HAP-1 (cell line): ENCODE measurements around the gene FYB1.

ENCODE experiments used
- DNase-seq, 2 experiments: peaks; one replicate each; pipeline ENCODE4 v3.0.0-alpha.2; 2016 to 2020; ENCODE audit warnings: low spot score in 2 of 2
- H3K27me3 ChIP-seq: fragments of 250-450 bp; sonication (Bioruptor Pico); 2 replicates; pipeline ENCODE4 v1.5.1; 2020; ENCODE audit warnings: low read depth, mild to moderate bottlenecking, moderate library complexity
- H3K36me3 ChIP-seq: fragments of 250-450 bp; sonication (Bioruptor Pico); replicated peaks from 2 replicates; pipeline ENCODE4 v1.5.1; 2020; ENCODE audit warnings: mild to moderate bottlenecking
- H3K4me1 ChIP-seq: fragments of 250-450 bp; sonication (Bioruptor Pico); 2 replicates; pipeline ENCODE4 v1.5.1; 2020; ENCODE audit warnings: mild to moderate bottlenecking
- H3K4me3 ChIP-seq: fragments of 250-450 bp; sonication (Bioruptor Pico); 2 replicates; pipeline ENCODE4 v1.5.1; 2020; ENCODE audit warnings: mild to moderate bottlenecking, moderate library complexity
- H3K9me3 ChIP-seq: fragments of 250-450 bp; sonication (Bioruptor Pico); 2 replicates; pipeline ENCODE4 v1.5.1; 2020; ENCODE audit warnings: mild to moderate bottlenecking, moderate library complexity
- in situ Hi-C: fragments of 300-500 bp; cut with MboI; formaldehyde crosslinking; loops from 3 replicates; pipeline ENCODE4 v1.14.3; 2020; ENCODE audit warnings: low sequenced_read_pairs, inconsistent platforms, mixed read lengths

FYB1 gene

DNA sequence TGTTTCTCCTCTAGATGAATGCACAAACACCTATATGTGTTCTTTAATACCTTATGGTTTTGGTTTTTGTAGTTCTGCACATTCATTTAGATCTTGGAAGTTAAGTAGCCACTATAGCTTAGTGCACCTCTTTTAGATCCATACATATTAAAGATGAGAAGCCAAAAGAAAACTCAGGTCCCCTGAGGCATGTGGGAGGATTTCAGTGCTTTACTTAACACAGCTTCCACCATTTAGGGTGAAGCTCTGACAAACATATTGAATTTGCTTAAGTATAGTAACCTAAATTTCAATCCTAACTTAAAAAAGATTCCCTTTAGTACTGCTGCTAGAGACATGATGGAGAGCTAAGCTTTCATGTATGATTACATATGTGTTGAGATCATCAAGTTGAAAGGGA, 119.5 kb downstream of the FYB1 start:
- H3K4me3 ChIP-seq: no peak overlapping the region
- in situ Hi-C loops: no loop called here
- H3K4me1 ChIP-seq: no peaks in the 10 kb centered on the region
- H3K27me3 ChIP-seq: no peaks in the 10 kb centered on the region
- no peak for DNase-seq
- H3K9me3 ChIP-seq: no peaks in the 10 kb centered on the region
- no peaks in the 10 kb centered on the region for H3K36me3 ChIP-seq

DNA sequence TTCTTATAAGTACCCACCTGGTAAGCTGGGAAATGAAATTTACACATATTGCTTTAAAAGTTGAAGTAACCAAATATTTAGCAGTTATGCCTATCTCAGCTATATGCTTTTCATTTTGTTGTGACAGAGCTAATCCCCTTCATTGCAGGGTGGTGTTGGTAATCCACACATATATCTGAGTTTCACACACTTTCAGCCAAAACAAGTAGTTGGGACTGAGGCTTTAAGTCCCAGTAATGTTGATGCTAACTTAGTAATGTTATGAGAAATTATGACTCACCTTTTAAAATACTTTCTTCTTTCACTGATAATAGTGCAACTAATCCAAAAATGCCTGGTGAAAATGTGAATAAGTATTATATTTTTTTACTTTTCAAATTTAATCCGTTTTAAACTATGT, 126.0 kb downstream of the FYB1 start:
- Histone ChIP-seq H3K4me1 (no peaks in the 10 kb centered on the region), H3K4me3 (no peak overlapping the region), H3K36me3 (no peaks in the 10 kb centered on the region), H3K27me3 (no peaks in the 10 kb centered on the region), H3K9me3 (no peaks in the 10 kb centered on the region)
- in situ Hi-C loops: no loop called here
- no peak for DNase-seq

DNA sequence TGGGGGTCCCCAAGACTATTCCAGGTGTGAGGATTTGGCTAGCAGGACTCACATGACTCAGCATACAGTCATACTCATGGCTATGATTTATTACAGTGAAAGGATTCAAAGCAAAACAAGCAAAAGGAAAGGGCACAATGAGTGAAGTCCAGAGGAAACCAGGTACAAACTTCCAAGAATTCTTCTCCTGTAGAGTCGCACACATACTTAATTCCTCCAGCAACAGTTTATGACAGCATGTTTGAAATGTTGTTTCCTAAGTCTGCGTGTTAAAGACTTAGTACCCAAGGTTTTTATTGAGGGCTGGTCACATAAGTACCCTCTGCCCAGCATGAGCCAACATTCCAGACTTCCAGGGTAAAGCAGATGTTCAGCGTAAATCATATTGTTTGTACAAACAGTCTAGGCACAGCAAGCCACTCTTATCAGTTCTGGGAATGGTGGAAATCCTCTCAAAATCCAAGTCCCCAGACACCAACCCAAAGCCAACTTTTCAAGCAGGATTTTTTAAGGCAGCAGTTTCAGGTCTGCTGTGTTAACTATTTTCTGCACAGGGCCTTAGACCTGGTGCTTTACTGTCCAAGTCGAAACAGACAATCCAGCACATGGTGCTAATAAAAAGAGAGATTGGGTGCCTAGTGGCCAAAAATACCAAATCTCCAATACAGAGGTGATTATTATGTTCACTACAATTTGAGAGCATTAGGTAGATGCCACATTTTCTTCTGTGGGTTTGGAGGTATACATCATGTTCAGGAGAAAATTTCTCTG, 126.6 kb downstream of the FYB1 start:
- H3K36me3 ChIP-seq: no peaks in the 10 kb centered on the region
- no peaks in the 10 kb centered on the region for H3K9me3 ChIP-seq
- in situ Hi-C loops: no loop called here
- no peak for DNase-seq
- H3K4me3 ChIP-seq: no peak overlapping the region
- H3K4me1 ChIP-seq: no peaks in the 10 kb centered on the region
- no peaks in the 10 kb centered on the region for H3K27me3 ChIP-seq

DNA sequence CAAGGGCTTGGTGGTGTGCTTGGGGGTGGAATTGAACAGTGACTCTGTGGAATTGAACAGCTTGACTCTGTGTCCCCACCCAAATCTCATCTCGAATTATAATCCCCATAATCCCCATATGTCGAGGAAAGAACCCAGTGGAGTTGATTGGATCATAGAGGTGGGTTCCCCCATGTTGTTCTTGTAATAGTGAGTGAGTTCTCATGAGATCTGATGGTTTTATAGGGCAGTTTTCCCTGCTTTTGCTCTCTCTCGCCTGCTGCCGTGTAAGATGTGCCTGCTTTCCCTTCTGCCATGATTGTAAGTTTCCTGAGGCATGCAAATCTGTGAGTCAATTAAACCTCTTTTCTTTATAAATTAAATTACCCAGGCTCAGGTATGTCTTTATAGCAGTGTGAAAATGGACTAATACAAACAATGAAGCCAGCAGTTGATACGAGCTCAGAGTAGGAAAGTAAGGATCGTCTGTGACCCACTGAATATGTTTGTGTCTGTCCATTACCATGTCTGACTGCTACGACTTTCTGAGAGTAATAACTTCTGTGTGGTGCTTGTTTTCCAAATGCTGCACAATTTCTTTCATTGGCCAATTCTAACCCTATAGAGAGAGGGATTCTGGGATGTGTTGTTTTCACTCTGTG, 127.3 kb downstream of the FYB1 start:
- in situ Hi-C loops: no loop called here
- no peaks in the 10 kb centered on the region for H3K4me1 ChIP-seq
- H3K9me3 ChIP-seq: no peaks in the 10 kb centered on the region
- no peaks in the 10 kb centered on the region for H3K36me3 ChIP-seq
- H3K27me3 ChIP-seq: no peaks in the 10 kb centered on the region
- DNase-seq: no peak
- no peak overlapping the region for H3K4me3 ChIP-seq

DNA sequence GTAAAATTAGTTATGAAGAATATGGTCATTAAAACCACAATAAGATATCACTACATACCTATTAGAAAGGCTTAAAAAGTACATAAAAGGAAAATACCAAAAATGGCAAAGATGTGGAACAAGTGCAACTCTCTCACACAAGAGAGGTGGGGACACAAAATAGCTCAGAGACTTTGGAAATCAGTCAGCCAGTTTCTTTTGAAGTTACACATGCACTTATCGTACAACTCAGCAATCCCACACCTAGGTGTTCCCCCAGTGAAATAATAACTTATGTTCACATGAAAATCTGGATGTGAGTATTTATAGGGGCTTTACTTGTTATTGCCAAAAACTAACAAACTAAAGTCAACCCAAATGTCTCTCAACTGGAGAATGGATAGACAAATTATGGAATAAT, 135.4 kb downstream of the FYB1 start:
- DNase-seq: no peak
- in situ Hi-C loops: no loop called here

DNA sequence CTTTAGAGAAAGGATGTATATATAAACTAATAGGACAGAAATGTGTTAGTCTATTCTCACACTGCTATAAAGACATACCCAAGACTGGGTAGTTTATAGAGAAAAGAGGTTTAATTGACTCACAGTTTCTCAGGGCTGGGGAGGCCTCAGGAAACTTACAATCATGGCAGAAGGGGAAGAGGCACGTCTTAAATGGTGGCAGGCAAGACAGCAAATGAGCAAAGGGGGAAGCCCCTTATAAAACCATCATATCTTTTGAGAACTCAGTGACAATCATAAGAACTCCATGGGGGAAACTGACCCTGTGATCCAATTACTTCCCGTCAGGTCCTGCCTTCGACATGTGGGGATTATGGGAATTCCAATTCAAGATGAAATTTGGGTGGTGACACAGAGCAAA, 136.4 kb downstream of the FYB1 start:
- no peaks in the 10 kb centered on the region for H3K36me3 ChIP-seq
- in situ Hi-C loops: no loop called here
- H3K27me3 ChIP-seq: peaks cover 13% of the 10 kb centered on the region
- DNase-seq: no peak
- H3K9me3 ChIP-seq: no peaks in the 10 kb centered on the region
- no peaks in the 10 kb centered on the region for H3K4me1 ChIP-seq
- H3K4me3 ChIP-seq: no peak overlapping the region

More for the DNA sequence above, 135.4 kb downstream of the FYB1 start:
- Histone ChIP-seq H3K36me3 (no peaks in the 10 kb centered on the region), H3K4me3 (no peak overlapping the region), H3K27me3 (peaks cover 4% of the 10 kb centered on the region; the same call in 1 of the 2 replicates), H3K4me1 (no peaks in the 10 kb centered on the region), H3K9me3 (no peaks in the 10 kb centered on the region)

DNA sequence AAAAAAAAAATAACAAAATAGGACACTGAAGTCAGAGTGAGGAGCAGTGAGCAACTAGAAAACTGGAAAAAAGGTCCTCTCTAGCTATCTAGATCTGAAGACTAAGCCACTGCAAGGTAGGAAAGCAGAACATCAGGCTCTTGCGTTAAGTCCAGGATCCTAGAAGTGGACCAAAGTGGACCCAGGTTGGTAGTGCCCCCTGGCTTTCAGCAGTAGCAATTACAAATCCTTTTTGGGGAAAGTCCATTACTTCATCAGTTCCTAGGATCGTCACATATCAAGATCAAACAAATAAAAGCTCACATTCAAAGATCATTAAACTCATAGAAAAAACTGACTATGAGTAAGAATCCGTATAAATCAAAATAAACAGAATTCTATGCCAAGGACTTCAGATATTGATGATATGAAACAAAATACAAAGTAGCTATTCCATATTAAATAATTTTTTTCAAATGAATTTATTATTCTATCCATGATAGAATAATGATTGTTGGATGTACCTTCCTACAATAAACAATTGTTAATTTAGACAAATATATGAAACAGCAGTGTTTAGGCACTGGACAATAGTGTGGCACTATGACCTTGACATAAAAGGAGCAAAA, 138.7 kb downstream of the FYB1 start:
- in situ Hi-C loops: no loop called here
- peak; percentile 40 to 64 for DNase-seq
- Histone ChIP-seq H3K4me3 (no peak overlapping the region), H3K36me3 (no peaks in the 10 kb centered on the region), H3K27me3 (peaks cover 20% of the 10 kb centered on the region), H3K9me3 (no peaks in the 10 kb centered on the region), H3K4me1 (no peaks in the 10 kb centered on the region)

DNA sequence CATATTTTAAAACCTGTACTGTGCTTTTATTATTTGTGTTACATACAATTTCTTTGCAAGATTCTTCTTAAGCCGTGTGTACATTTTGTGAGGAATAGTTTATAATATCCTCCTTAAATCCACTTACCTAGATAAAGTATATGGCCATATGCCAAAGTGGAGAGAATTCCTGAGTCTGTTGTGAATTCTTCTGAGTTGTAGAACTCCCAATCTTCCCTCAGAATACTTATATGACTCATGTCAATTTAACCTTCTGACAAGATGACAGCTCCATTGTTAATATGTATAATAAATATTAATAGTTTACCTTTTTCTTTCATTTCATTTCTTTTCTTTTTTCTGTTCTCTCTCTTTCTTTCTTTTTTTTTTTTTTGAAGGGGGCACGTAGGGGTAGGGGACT, 139.2 kb downstream of the FYB1 start:
- DNase-seq: no peak
- Histone ChIP-seq H3K27me3 (peaks cover 20% of the 10 kb centered on the region), H3K9me3 (no peaks in the 10 kb centered on the region), H3K4me1 (no peaks in the 10 kb centered on the region; the same call in 1 of the 2 replicates), H3K36me3 (no peaks in the 10 kb centered on the region), H3K4me3 (no peak overlapping the region)
- in situ Hi-C loops: no loop called here

DNA sequence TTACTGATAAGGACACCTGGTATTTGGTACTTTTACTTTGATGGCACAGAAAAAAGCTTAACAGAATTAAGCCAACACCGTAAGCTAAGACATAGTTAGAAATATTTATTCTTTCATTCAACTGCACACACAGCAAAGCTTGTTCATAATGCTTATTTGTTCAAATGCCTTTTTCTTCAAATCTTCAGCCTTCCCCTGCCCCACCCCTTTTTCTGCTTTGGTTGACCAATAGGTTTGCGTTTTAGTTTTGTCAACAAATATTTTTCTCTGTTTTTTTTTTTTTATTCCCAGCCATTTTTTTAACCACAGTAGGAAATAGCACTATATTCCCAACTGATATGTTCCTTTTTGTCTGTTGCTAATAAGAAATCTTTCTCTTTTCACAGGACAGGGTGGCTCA, 140.2 kb downstream of the FYB1 start:
- H3K4me3 ChIP-seq: no peak overlapping the region
- H3K27me3 ChIP-seq: peaks cover 20% of the 10 kb centered on the region
- H3K9me3 ChIP-seq: no peaks in the 10 kb centered on the region
- no peaks in the 10 kb centered on the region for H3K36me3 ChIP-seq
- no peak for DNase-seq
- in situ Hi-C loops: no loop called here
- no peaks in the 10 kb centered on the region; the same call in 1 of the 2 replicates for H3K4me1 ChIP-seq

DNA sequence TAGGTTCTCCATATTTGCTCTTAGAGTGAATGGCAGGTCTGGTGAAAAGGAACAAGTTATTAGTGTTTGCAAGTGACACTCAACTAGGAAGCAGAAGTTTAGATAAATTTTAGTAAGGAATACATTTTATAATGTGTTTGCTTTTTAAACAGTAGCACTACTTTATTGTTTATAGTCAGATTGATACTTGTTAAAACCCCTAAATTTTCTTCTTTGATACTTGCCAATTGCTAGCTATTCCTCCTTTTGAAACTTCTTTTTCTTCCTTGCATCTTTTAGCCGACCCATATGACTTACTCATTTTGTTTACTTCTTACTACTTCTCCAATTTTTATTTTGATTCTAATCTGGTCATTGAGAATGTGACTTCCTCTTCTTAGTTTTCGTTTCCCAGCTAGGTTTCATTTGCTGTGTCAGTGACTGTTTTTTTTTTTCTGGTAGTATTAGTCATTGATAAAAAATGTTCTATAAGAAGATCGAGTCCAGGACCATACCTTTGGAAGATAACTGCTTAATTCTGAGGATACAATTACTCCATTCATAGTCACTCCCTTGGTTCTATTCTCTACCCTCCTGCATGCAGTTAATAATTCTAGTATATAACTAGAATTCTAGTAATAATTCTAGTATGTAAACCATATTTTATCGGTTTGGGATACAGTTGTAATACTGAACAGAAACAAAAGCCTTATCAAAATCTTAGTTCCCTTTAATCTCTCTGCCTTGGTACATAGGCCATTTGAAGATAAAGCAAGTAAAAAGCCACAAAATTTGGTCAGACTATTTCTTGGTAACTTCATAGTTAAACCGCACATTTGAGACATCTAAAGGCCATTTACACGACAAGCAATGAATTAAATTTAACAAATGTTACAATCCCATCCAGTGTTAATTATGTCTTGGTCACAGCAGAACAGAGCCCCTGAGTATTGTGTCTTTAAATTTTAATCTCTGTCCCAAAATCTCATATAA, 142.3 kb downstream of the FYB1 start:
- Histone ChIP-seq H3K4me3 (no peak overlapping the region), H3K27me3 (peaks cover 20% of the 10 kb centered on the region), H3K36me3 (no peaks in the 10 kb centered on the region), H3K4me1 (no peaks in the 10 kb centered on the region; the same call in 1 of the 2 replicates), H3K9me3 (no peaks in the 10 kb centered on the region)
- DNase-seq: no peak
- in situ Hi-C loops: no loop called here

DNA sequence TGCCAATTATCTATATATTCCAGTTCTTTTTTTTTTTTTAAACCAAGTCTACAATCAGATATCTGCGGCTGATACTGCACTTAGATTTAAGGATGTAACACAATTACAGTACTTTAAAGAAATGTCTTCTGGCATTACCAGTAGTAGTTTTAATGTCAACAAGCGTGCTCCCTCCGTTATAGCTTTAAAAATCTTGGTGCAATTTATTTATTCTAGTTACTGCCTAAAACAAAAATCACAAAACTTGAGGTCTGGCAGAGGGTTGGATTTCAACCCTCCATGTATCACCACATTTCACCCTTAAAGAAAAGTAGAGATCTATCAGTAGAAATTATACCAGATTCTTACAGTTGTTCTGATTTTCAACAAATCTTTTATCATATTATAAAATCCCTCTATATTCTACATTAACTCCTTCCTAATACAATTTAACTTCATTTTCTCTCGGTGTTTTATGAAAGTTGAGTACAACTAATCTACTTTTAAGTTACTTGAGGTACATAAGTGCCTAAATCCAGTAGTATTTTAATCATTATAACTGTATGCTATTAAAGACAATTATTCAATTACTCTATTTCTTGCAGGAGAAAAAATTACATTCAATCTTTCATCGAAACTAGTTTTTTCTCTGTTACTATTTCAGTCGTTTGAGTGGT, 143.1 kb downstream of the FYB1 start:
- in situ Hi-C loops: no loop called here
- H3K36me3 ChIP-seq: no peaks in the 10 kb centered on the region
- DNase-seq: no peak
- no peaks in the 10 kb centered on the region for H3K9me3 ChIP-seq
- H3K4me1 ChIP-seq: no peaks in the 10 kb centered on the region; the same call in 1 of the 2 replicates
- H3K27me3 ChIP-seq: peaks cover 20% of the 10 kb centered on the region
- no peak overlapping the region for H3K4me3 ChIP-seq

DNA sequence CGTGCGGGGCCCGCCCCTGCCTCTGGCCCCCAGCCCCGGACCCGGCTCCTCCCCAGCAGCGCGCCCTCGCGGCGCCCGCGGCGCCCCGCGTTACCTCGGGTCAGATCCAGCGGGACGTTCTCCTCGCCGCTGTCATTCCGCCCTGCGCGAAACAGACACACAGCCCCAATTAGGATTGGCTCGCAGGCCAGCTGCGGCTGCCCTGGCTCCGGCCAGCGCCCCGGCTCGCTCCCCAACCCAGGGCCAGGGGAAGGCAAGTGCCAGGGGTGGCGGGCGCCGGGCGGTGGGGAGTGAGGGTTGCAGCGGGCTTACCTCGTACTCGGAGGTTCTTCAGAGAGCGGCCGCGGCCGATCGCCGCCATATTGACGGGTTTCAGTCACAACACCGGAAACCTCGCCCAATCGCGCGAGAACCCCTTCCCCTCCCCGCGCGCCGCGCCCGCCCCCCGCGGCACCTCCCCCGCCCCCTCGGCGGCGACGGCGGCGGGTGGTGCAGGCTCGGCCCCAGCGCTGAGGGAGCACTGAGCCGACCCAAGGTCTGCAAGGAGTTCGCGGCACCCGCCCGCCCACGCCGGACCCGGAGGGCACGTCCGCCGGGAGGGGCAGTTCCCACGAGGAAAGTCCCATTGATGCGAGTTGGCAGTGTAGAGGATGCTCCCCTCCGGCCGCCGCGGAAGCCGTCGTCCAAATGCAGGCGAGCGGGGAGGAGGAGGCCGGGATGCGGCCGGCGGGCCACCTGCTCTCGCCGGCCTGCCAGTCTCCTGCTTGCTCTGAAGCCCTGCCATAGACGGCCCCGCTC, 145.1 kb downstream of the FYB1 start, which contains the start of gene RICTOR:
TSS of gene RICTOR (minus strand) at position 383 of the 798 bp plus-strand sequence. CDS start at position 361, 22 bp downstream.
- Histone ChIP-seq H3K27me3 (peaks cover 17% of the 10 kb centered on the region), H3K9me3 (no peaks in the 10 kb centered on the region), H3K4me3 (peak within 1 kb of the TSS; percentile 98), H3K4me1 (no peaks in the 10 kb centered on the region; the same call in 1 of the 2 replicates), H3K36me3 (no peaks in the 10 kb centered on the region; the same call in 1 of the 2 replicates)
- DNase-seq: peak; percentile 68 to 91
- in situ Hi-C loops: no loop called here
